Omental fat pad (tissue), 4 donors: Measurements from ENCODE around the gene FBL. TPM values are rescaled to one million over a fixed set of nuclear protein-coding genes. Genes with fewer than 3 reads are reported as not detected.

Experiments
- ATAC-seq: fragments of 150-250 bp; one replicate; pipeline ENCODE4 v1.9.1; 2016; ENCODE audit warnings: mild to moderate bottlenecking, moderate library complexity; ENCODE audit not compliant: low FRiP score
- DNase-seq: peaks from one replicate; pipeline ENCODE4 v3.0.0-alpha.2; 2019; ENCODE audit warnings: low spot score
- total RNA-seq, 4 donors: library from RNA; depleted of rRNA; stranded (reverse); fragments of >200 nt; gene quantifications; one replicate each; pipeline ENCODE4 v1.1.0, GENCODE V29; 2016
- TF ChIP-seq, protein P1 (sequence below), 3 donors: fragments of 450-650 bp; IDR thresholded peaks; one replicate each; pipeline ENCODE4 v1.5.1; 2016 to 2017; ENCODE audit warnings: antibody characterized with exemption in 3 of 3, mild to moderate bottlenecking in 3 of 3, moderate library complexity in 2 of 3

Gene FBL
- total RNA-seq, 4 donors from 2014 or later, result 103 to 194 (median 125) TPM

DNA sequence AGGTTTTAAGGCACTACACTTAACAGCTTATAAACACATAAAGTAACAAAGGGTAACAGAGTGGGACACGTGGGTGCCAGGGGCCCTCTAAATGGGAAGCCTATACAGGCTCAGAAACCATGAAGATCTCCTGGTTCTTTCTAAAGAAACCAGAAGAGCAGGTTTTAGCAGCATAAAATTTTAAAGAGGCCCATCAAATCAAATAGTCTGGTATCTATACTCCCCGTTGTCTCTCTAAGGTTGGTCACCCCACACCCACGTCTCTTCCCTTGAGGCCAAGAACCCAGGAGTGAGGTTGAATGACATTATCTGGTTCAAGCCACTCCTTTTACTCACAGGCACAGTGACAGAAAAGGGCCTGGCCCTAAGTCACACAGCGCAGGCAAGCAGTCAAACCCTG lies 7.6 kb downstream of the FBL start:
- DNase-seq, result no peak
- TF ChIP-seq, protein P1, sequence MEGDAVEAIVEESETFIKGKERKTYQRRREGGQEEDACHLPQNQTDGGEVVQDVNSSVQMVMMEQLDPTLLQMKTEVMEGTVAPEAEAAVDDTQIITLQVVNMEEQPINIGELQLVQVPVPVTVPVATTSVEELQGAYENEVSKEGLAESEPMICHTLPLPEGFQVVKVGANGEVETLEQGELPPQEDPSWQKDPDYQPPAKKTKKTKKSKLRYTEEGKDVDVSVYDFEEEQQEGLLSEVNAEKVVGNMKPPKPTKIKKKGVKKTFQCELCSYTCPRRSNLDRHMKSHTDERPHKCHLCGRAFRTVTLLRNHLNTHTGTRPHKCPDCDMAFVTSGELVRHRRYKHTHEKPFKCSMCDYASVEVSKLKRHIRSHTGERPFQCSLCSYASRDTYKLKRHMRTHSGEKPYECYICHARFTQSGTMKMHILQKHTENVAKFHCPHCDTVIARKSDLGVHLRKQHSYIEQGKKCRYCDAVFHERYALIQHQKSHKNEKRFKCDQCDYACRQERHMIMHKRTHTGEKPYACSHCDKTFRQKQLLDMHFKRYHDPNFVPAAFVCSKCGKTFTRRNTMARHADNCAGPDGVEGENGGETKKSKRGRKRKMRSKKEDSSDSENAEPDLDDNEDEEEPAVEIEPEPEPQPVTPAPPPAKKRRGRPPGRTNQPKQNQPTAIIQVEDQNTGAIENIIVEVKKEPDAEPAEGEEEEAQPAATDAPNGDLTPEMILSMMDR (IDR thresholded peaks at IDR 0.05), result no peak
- no peak for ATAC-seq

- no peak for ATAC-seq
- TF ChIP-seq, protein P1 (IDR thresholded peaks at IDR 0.05), result no peak
- DNase-seq, result no peak
Measured at GRCh38 chr19:39837978-39838377, 8.2 kb downstream of the FBL start.

- TF ChIP-seq, protein P1 (IDR thresholded peaks at IDR 0.05), result no peak
- no peak for DNase-seq
- ATAC-seq, result no peak
Measured at GRCh38 chr19:39834287-39834841, 11.8 kb downstream of the FBL start.

- TF ChIP-seq, protein P1 (IDR thresholded peaks at IDR 0.05), result no peak
- peak; percentile 95 for DNase-seq
- ATAC-seq, result peak; percentile 93
Measured at GRCh38 chr19:39833464-39834286, 12.5 kb downstream of the FBL start, which contains the start of gene DYRK1B. DYRK1B (minus strand) TSS chr19:39834162; CDS start chr19:39831867, 2,295 bp downstream.

DNA sequence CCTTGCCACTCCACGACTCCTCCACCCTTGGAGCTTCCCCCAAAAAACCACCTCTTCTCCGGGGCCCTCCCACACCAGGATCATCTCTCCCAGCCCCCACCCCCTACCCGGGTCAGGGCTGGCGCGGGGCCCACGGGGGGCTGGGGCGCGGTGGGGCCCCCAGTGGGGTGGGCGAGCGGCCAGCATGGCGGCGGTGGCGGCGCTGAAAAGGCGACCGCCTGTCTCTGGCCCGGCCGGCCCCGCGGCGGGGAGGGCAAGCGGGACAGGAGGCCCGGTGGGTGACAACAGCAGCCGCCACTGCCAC lies 13.1 kb downstream of the FBL start:
- DNase-seq, result no peak
- TF ChIP-seq, protein P1 (IDR thresholded peaks at IDR 0.05), result no peak
- ATAC-seq, result no peak

GRCh38 chr19:39832341-39833083 lies 13.7 kb downstream of the FBL start:
- TF ChIP-seq, protein P1 (IDR thresholded peaks at IDR 0.05), result no peak
- DNase-seq (no peak), ATAC-seq (no peak)
